Astrocyte (in vitro differentiated cells and primary cell): ENCODE data around the gene C15orf61. TPM values are rescaled to one million over a fixed set of nuclear protein-coding genes. Genes with fewer than 3 reads are reported as not detected.

ENCODE experiments used
- DNase-seq: peaks from one replicate; pipeline ENCODE4 v3.0.0-alpha.2; 2010; ENCODE audit warnings: low read depth
- FAIRE-seq: peaks from 2 replicates; lab custom pipeline; 2011; peaks lifted over from hg19 to GRCh38; lab: Jason Lieb, UNC
- H2AFZ ChIP-seq: 2 replicates; pipeline ENCODE4 v1.6.0; 2012; ENCODE audit warnings: low read depth, low read length, inconsistent platforms
- H3K27ac ChIP-seq: 2 replicates; pipeline ENCODE4 v1.5.1; 2011; ENCODE audit warnings: low read depth, low read length, inconsistent platforms
- H3K27me3 ChIP-seq: 2 replicates; pipeline ENCODE4 v1.6.0; 2011; ENCODE audit warnings: low read length, inconsistent platforms; ENCODE audit not compliant: insufficient read depth
- H3K36me3 ChIP-seq: 2 replicates; pipeline ENCODE4 v1.5.1; 2011; ENCODE audit warnings: low read length, inconsistent platforms; ENCODE audit not compliant: insufficient read depth
- H3K4me1 ChIP-seq: 2 replicates; pipeline ENCODE4 v1.5.1; 2011; ENCODE audit warnings: low read length, inconsistent platforms; ENCODE audit not compliant: insufficient read depth
- H3K4me2 ChIP-seq: 2 replicates; pipeline ENCODE4 v1.6.0; 2012; ENCODE audit warnings: low read length, inconsistent platforms
- H3K4me3 ChIP-seq: 2 replicates; pipeline ENCODE4 v1.5.1; 2011; ENCODE audit warnings: low read depth, mild to moderate bottlenecking, low read length, inconsistent platforms; ENCODE audit not compliant: insufficient read depth
- H3K79me2 ChIP-seq: 2 replicates; pipeline ENCODE4 v1.6.0; 2012; ENCODE audit warnings: mild to moderate bottlenecking, low read length, inconsistent platforms; ENCODE audit not compliant: insufficient read depth
- H3K9ac ChIP-seq: 2 replicates; pipeline ENCODE4 v1.6.0; 2012; ENCODE audit warnings: mild to moderate bottlenecking, low read length, inconsistent platforms
- H3K9me3 ChIP-seq: 2 replicates; pipeline ENCODE4 v1.5.1; 2012; ENCODE audit warnings: low read depth, mild to moderate bottlenecking, low read length, inconsistent platforms; ENCODE audit not compliant: insufficient read depth
- H4K20me1 ChIP-seq: 2 replicates; pipeline ENCODE4 v1.6.0; 2012; ENCODE audit warnings: low read length, inconsistent platforms; ENCODE audit not compliant: insufficient read depth
- H3K27ac Mint-ChIP-seq: one replicate; pipeline ENCODE4 v1.8.0; 2021; ENCODE audit warnings: mild to moderate bottlenecking, mixed read lengths; ENCODE audit not compliant: unreplicated experiment
- H3K27me3 Mint-ChIP-seq: one replicate; pipeline ENCODE4 v1.8.0; 2021; ENCODE audit warnings: low read depth, mixed read lengths; ENCODE audit not compliant: unreplicated experiment
- H3K36me3 Mint-ChIP-seq: one replicate; pipeline ENCODE4 v1.8.0; 2021; ENCODE audit warnings: low read depth, mixed read lengths; ENCODE audit not compliant: unreplicated experiment
- H3K4me1 Mint-ChIP-seq: one replicate; pipeline ENCODE4 v1.8.0; 2021; ENCODE audit warnings: low read depth, mixed read lengths; ENCODE audit not compliant: unreplicated experiment
- H3K4me3 Mint-ChIP-seq: one replicate; pipeline ENCODE4 v1.8.0; 2021; ENCODE audit warnings: mild to moderate bottlenecking, moderate library complexity, mixed read lengths; ENCODE audit not compliant: unreplicated experiment
- H3K9me3 Mint-ChIP-seq: one replicate; pipeline ENCODE4 v1.8.0; 2021; ENCODE audit warnings: mild to moderate bottlenecking, mixed read lengths; ENCODE audit not compliant: unreplicated experiment
- EZH2 ChIP-seq: IDR thresholded peaks from 2 replicates; pipeline ENCODE4 v1.6.1; 2012; ENCODE audit warnings: mild to moderate bottlenecking, low read length, inconsistent platforms; ENCODE audit not compliant: insufficient read depth
- total RNA-seq: library from RNA; stranded (reverse); gene quantifications from 2 replicates; pipeline ENCODE4 v1.2.1, GENCODE V29; 2021
- TF ChIP-seq, protein P1 (sequence below): IDR thresholded peaks from 2 replicates; pipeline ENCODE4 v1.5.1; 2011; ENCODE audit warnings: low read depth, mild to moderate bottlenecking, inconsistent platforms, low read length, moderate library complexity; ENCODE audit not compliant: insufficient read depth

Gene C15orf61
- total RNA-seq, 1 donor from 2014 or later = 4.7 TPM

DNA sequence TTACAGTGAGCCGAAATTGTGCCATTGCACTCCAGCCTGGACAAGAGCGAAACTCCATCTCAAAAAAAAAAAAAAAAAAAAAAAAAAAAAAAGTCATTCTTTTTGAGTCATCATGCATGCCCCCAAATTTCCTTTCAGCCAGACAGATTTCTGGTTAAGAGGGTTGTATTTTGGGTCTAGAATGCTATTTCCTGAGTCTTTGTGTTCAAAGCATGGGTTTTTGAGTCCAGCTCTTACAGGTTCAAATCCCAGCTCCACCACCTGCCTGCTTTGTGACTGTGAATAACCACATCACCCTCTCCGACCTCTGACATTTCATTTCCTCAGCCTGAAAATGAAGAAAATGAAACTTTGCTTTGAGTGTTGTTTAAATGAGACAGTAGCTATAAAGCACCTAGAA is 9.3 kb upstream of the C15orf61 start:
- no peak overlapping the region for H3K4me3 ChIP-seq
- no peaks in the 10 kb centered on the region for H3K27me3 ChIP-seq
- H3K9ac ChIP-seq = no peak overlapping the region
- no peaks in the 10 kb centered on the region for H3K79me2 ChIP-seq
- peaks cover 8% of the 10 kb centered on the region for H3K4me1 ChIP-seq
- H4K20me1 ChIP-seq = no peaks in the 10 kb centered on the region
- DNase-seq (no peak), FAIRE-seq (no peak)
- no peak for TF ChIP-seq EZH2
- TF ChIP-seq, protein P1, sequence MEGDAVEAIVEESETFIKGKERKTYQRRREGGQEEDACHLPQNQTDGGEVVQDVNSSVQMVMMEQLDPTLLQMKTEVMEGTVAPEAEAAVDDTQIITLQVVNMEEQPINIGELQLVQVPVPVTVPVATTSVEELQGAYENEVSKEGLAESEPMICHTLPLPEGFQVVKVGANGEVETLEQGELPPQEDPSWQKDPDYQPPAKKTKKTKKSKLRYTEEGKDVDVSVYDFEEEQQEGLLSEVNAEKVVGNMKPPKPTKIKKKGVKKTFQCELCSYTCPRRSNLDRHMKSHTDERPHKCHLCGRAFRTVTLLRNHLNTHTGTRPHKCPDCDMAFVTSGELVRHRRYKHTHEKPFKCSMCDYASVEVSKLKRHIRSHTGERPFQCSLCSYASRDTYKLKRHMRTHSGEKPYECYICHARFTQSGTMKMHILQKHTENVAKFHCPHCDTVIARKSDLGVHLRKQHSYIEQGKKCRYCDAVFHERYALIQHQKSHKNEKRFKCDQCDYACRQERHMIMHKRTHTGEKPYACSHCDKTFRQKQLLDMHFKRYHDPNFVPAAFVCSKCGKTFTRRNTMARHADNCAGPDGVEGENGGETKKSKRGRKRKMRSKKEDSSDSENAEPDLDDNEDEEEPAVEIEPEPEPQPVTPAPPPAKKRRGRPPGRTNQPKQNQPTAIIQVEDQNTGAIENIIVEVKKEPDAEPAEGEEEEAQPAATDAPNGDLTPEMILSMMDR = no peak
- Mint-ChIP-seq H3K36me3 (peaks cover 5% of the 10 kb centered on the region), H3K4me1 (peaks cover 11% of the 10 kb centered on the region), H3K9me3 (no peaks in the 10 kb centered on the region), H3K27ac (no peak overlapping the region), H3K4me3 (no peak overlapping the region), H3K27me3 (no peaks in the 10 kb centered on the region)
- no peaks in the 10 kb centered on the region for H3K9me3 ChIP-seq
- no peaks in the 10 kb centered on the region for H3K36me3 ChIP-seq
- no peak overlapping the region for H2AFZ ChIP-seq
- no peak overlapping the region for H3K27ac ChIP-seq
- no peak overlapping the region for H3K4me2 ChIP-seq

DNA sequence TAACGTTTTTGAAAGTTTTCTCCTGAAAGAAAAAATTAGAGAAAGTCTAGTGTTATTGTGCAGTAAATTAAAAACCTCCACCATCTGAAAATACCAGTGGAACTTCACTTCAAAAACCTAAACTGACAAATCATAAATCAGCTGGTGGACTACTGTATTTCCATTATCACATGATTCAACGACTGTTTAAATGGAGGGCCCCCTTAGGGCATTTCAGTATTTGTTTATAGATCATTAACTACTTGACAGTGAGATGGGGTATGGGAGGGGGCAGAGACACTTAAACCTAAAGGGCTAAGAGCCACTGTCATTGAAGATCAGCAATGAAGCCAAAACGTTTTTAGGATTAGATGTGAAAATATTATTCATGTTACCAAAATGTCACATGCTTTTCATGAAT is 8.8 kb upstream of the C15orf61 start:
- H3K27ac Mint-ChIP-seq = no peak overlapping the region
- no peaks in the 10 kb centered on the region for H3K27me3 Mint-ChIP-seq
- no peaks in the 10 kb centered on the region for H3K27me3 ChIP-seq
- H4K20me1 ChIP-seq = no peaks in the 10 kb centered on the region
- TF ChIP-seq, protein P1 = no peak
- TF ChIP-seq EZH2 = no peak
- H3K36me3 Mint-ChIP-seq = peaks cover 5% of the 10 kb centered on the region
- no peak overlapping the region for H2AFZ ChIP-seq
- H3K79me2 ChIP-seq = no peaks in the 10 kb centered on the region
- H3K4me3 ChIP-seq = no peak overlapping the region
- H3K9ac ChIP-seq = no peak overlapping the region
- peaks cover 8% of the 10 kb centered on the region for H3K4me1 ChIP-seq
- no peak overlapping the region for H3K4me2 ChIP-seq
- no peaks in the 10 kb centered on the region for H3K36me3 ChIP-seq
- H3K27ac ChIP-seq = no peak overlapping the region
- H3K9me3 Mint-ChIP-seq = no peaks in the 10 kb centered on the region
- FAIRE-seq (no peak), DNase-seq (no peak)
- H3K4me3 Mint-ChIP-seq = no peak overlapping the region
- peaks cover 11% of the 10 kb centered on the region for H3K4me1 Mint-ChIP-seq
- H3K9me3 ChIP-seq = no peaks in the 10 kb centered on the region

DNA sequence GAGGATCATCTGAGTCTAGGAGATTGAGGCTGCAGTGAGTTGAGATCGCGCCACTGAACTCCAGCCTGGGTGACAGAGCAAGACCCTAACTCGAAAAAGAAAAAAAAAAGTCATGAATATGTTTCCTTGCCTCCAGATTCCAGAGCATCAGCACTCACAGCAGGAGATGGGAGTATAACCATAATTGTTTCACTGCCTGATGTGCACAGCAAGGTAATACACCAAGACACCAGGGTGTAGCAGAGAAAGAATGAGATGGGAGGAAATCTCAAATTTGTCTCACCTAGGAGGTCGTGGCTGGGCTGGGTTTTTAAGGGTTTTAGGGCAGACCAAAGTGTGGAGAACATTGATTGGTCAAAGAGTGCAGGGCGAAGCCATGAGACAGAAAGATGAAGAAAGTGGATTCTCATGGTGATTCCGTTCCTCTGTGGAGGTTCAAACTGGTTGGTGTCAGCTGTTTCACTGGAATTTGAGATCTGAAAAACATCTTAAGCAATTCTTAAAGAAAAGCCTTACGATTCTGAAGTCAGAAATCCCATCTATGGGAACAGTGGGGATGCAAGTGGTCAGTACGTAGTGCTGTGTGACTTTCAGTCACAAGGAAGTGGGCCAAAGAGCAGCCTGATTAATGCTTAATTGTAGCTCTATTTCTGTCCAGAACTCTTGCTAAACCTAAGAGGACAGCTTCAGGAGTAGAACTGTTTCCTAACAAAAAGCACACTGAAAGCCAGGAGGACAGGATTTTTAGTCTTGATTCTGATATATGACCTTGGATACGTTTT is 7.8 kb upstream of the C15orf61 start:
- Histone ChIP-seq H2AFZ (no peak overlapping the region), H3K27me3 (no peaks in the 10 kb centered on the region), H3K4me3 (no peak overlapping the region), H4K20me1 (no peaks in the 10 kb centered on the region), H3K9ac (no peak overlapping the region), H3K79me2 (no peaks in the 10 kb centered on the region), H3K4me2 (no peak overlapping the region), H3K36me3 (no peaks in the 10 kb centered on the region), H3K4me1 (peaks cover 8% of the 10 kb centered on the region), H3K9me3 (no peaks in the 10 kb centered on the region), H3K27ac (no peak overlapping the region)
- Mint-ChIP-seq H3K9me3 (no peaks in the 10 kb centered on the region), H3K36me3 (peaks cover 3% of the 10 kb centered on the region), H3K27me3 (no peaks in the 10 kb centered on the region), H3K4me3 (no peak overlapping the region), H3K4me1 (peaks cover 11% of the 10 kb centered on the region), H3K27ac (no peak overlapping the region)
- FAIRE-seq (no peak), DNase-seq (no peak)
- TF ChIP-seq, protein P1 = no peak
- TF ChIP-seq EZH2 = no peak
